IPS DF 4.7 (cell line): ENCODE data around the gene HAVCR1.
"Not testable (repeated sequence)": the region's sequence is repeated elsewhere in the genome, so short reads cannot be mapped to it uniquely, and the experiment has no call there.

Source experiments
- DNase-seq: peaks from one replicate; pipeline ENCODE4 v3.0.0-alpha.2; 2013; ENCODE audit warnings: low spot score; ENCODE audit errors: extremely low read depth

The HAVCR1 gene

DNA sequence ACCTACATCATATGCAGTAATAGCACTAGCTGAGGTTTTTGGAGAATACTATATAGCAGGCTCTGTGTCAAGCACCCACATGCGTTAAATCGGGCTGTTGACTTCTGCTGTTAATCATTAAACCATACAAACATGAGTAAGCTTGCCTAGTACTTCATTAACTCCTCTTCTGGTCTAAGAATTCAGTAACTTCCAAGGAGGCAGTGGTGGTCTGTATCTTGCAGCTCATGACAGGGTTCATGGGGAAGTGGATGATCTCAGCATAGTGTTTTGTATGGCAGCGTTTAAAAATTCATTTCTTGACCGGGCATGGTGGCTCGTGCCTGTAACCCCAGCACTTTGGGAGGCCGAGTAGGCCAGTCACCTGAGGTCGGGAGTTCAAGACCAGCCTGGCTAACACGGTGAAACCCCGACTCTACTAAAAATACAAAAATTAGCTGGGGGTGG lies at the start of gene HAVCR1:
Gene HAVCR1, minus strand, starts transcription at position 24 of the 447 bp plus-strand sequence. CDS start 1,173 bp downstream, outside the sequence.
- DNase-seq, result no peak

DNA sequence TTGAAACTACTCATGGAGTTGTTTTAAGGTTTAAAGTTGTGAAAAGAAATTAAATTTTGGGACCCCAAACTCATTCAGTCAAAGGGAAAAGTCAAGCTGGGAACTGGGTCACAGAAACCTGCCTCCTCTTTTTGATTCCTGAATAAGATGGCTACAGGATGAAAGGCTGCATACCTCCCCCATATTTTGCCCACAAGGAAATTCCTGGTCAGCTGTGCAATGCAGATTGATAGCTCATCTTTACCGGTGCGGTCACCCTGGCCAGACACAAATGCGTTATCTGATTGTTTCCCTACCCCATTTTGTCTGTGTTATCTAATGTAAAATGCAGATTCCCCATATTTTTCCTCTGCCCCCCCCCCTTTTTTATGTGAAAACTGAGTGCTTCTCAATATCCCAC lies 48.6 kb upstream of the HAVCR1 start:
- DNase-seq, result no peak

- no peak for DNase-seq
Observed at GRCh38 chr5:157106630-157107461, 47.9 kb upstream of the HAVCR1 start.

GRCh38 chr5:157100140-157100679 lies 41.3 kb upstream of the HAVCR1 start:
- no peak for DNase-seq

GRCh38 chr5:157088342-157088990 lies 29.6 kb upstream of the HAVCR1 start:
- DNase-seq, result no peak

DNA sequence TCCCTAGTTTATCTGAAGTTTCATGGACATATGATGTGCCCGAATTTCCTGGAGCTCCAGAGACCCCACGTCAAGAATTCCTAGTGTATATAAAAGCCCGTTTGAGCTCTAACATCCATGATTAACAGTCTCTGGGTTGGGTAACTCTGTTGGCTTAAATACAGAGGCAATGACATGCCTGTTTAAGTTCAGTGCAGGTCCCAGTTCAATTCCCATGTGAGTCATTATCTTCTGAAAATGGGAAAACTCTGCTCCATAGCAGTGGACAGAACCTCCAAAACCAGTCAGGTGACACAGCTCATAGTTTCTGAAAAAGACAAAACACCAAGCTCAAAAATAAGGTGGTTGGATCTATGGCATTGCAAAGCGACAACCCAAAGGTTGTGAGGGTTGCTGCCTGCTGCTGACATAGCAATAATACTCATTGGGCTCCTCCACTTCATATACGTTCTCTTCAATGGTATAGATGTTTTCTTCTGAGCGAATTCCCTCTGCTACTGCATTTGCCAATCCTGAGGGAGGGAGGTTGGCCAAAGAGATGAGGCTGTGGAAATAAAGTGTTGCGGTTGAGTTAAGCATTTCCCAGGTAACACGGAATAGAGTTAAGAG lies 27.9 kb upstream of the HAVCR1 start:
- DNase-seq, result no peak

- no peak for DNase-seq
Observed at GRCh38 chr5:157085930-157086329, 27.0 kb upstream of the HAVCR1 start.

DNA sequence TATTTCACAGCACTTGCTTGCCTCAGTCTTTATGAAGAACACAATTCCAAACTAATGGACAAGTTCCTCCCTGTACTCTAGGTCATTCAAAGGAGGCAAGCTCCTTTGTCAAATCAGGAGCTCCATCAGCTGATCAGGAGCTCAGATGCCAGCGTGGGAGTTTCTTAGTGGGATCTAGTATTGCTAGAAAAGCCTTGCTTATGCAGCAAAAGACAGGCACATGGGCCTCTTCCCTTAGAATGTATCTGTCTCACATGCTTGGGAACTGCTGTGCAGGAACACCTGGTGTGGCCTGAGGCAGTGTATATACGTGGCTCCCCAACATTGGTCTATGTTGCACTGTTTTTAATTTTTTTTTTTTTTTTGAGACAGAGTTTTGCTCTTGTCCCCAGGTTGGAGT lies 21.4 kb upstream of the HAVCR1 start:
- no peak for DNase-seq

- no peak for DNase-seq
Observed at GRCh38 chr5:157076558-157076957, 17.6 kb upstream of the HAVCR1 start.

DNA sequence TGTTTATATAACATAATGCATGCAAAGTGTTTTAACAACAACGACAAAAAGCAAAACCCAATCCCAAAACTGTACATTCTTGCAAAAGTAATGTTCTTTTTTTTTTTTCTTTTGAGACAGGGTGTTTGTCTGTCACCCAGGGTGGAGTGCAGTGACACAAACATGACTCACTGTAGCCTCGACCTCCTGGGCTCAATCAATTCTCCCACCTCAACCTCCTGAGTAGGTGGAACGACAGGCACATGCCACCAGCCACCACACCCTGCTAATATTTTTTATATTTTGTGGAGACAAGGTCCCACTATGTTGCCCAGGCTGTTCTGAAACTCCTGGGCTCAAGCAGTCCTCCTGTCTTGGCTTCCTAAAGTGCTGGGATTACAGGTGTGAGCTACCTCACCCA lies 13.6 kb upstream of the HAVCR1 start:
- no peak for DNase-seq

GRCh38 chr5:157069949-157070348 lies 11.0 kb upstream of the HAVCR1 start:
- no peak for DNase-seq

DNA sequence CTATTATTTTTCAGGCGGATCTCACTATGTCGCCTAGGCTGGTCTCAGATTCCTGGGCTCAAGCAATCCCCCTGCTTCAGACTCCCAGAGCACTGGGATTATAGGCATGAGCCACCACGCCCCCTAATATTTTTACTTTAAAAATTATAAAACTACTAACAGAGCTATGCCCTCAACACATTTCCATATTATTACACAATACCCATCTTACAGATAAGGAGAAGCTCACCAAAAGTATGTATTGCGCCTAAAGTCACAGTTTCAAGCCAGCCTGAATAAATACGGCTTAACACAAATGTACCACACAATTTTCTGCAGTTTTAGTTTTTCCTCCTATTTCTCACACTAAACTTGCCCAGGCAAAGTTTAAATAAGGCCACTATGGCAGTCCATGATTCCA lies 9.9 kb upstream of the HAVCR1 start:
- no peak for DNase-seq

DNA sequence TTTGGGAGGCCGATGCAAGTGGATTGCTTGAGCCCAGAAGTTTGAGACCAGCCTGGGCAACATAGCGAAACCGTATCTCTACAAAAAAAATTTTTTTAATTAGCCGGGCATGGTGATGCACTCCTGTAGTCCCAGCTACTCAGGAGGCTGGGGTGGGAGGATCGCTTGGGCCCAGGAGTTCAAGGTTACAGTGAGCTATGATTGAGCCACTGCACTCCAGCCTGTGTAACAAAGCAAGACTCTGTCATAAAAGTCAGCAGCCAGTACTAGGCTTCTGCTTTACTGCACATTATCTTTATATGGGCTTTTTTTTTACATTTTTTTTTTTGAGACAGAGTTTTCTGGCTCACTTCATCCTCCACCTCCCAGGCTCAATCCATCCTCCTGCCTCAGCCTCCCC lies 9.4 kb upstream of the HAVCR1 start:
- DNase-seq, result no peak

- DNase-seq, result no peak
Observed at GRCh38 chr5:157067005-157067404, 8.1 kb upstream of the HAVCR1 start.

DNA sequence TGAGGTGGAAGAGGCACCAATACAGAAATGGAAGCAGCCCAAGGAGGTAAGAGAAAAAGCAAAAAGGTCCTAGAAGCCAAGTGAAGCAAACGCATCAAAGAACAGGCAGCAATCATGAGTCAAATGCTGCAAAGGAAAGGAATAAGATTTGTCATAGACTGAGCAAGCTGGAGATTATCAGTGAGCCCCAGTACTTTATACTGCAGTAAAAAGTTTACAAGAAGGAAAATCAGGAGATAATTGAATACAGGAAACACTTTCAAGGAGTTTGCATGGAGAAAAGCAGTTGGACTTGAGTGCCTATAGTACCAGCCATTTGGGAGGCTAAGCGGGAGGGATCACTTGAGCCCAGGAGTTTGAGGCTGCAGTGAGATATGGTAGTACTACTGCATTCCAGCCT lies 7.2 kb upstream of the HAVCR1 start:
- no peak for DNase-seq

DNA sequence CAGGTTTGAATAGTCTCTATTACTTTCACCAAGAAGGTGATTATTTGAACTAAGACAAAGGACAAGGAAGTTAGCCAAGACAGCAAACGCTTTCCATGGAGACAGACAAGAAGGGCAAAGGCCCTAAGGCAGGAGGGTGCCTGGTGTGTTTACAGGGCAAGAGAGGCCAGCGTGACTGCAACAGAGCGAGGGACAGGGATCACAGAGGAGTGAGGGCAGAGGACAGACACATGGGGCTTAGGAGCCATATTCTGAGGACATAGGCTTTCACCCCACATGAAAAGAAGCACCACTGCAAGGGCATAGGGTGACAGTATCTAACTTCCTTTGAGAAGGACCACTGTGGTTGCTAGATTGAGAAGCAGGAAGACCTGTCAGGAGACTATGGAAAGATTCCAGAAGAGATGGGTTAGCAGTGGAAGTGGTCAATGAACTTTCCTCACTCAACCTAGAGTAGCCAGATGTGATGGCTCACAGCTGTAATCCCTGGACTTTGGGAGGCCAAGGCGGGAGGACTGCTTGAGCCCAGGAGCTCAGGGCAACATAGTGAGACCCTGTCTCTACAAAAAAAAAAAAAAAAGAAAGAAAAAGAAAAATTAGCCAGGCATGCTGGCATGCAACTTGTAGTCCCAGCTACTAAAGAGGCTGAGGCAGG lies 5.0 kb upstream of the HAVCR1 start:
- DNase-seq, result no peak

GRCh38 chr5:157059891-157060290 lies 975 bp upstream of the HAVCR1 start:
- no peak for DNase-seq

- DNase-seq, result no peak
Observed at GRCh38 chr5:157057459-157058370, 1.2 kb downstream of the HAVCR1 start.

GRCh38 chr5:157056848-157057247 lies 2.1 kb downstream of the HAVCR1 start:
- not testable (repeated sequence) for DNase-seq

GRCh38 chr5:157051604-157052245 lies 7.2 kb downstream of the HAVCR1 start:
- no peak for DNase-seq
